GM18951 (cell line): ENCODE data around the gene SLC7A5.
"Not testable (repeated sequence)": the region's sequence is repeated elsewhere in the genome, so short reads cannot be mapped to it uniquely, and the experiment has no call there.

Experiments used
- POLR2A ChIP-seq: IDR thresholded peaks from 4 replicates; pipeline ENCODE4 v1.6.1; 2011; ENCODE audit warnings: mild to moderate bottlenecking; ENCODE audit not compliant: insufficient read length, insufficient read depth; ENCODE audit errors: extremely low read depth
- in situ Hi-C: fragments of 300-500 bp; cut with MboI; formaldehyde crosslinking; loops from one replicate; pipeline ENCODE4 v1.12.0; 2022; ENCODE audit warnings: low sequenced_read_pairs, mixed read lengths, inconsistent platforms; ENCODE audit not compliant: unreplicated experiment

SLC7A5 gene

GRCh38 chr16:87895641-87896141 is 26.4 kb upstream of the SLC7A5 start:
- in situ Hi-C loops = no loop called here

GRCh38 chr16:87894005-87894404 is 24.7 kb upstream of the SLC7A5 start:
- in situ Hi-C loops = not testable (repeated sequence)

More at GRCh38 chr16:87895641-87896141, 26.4 kb upstream of the SLC7A5 start:
- TF ChIP-seq POLR2A = no peak

GRCh38 chr16:87891764-87892163 is 22.5 kb upstream of the SLC7A5 start:
- in situ Hi-C loops = no loop called here
- TF ChIP-seq POLR2A = no peak

- in situ Hi-C loops = not testable (repeated sequence)
Measured at GRCh38 chr16:87889762-87890161, 20.5 kb upstream of the SLC7A5 start.

DNA sequence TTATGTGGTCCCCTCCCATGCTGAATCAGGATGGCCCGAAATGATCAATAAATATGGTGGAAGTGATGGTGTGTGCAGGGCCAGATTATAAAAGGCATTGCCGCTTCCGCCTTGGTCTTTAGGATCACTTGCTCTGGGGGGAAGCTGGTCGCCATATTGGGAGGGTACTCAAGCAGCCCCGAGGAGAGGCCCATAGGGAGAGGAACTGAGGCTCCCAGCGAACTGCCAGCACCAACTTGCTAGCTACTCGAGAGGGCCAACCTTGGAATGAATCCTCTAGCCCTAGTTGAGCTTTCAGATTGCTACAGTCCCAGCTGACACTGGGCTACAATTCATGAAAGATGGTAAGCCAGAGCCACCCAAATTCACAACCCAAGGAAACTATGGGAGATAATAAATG is 19.0 kb upstream of the SLC7A5 start:
- in situ Hi-C loops = not testable (repeated sequence)

DNA sequence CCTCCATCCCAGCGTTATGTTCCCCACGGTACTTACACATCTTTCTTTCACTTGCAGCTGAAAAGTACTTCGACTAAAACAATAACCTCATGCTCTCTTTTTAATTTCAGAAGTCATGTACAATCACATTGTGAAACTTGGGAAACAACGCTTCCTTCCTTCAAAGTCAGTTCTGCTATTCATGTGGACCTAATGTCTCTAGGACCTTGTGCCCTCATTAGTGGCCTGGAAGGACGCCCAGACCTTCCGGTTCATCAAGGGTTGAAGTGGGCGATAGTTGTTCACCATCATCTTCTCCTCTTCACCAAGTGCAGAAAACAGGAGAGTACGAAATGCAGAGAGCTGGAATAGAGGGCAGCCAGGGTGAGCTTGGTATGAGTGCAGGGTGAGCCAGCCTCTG is 18.6 kb upstream of the SLC7A5 start:
- in situ Hi-C loops = not testable (repeated sequence)

DNA sequence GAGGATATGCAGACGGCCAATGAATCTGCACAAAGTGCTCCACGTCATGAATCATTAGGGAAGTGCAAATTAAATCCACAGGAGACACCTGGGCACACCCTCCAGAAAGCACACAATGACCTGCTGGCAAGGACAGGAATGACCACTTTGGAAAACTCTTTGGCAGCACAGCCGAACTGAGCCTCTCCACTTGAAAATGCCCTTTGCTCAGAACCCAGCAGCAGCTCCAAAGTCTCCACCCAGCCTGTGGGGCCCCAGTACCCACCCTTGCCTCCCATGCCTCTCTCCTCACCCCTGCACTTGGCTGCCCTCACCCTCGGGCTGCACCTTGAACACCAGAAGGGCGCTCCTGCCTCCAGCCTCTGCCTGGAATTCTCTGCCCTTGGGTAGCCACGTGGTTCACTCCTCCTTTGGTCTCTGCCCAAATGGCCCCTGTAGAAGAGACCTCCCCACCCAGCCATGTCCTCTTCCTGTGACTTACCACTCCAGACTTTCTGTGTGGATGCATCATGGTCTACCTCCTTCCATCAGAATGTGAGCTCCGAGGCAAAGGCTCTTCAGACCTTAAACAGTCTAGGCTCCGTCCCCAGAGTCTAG is 16.2 kb upstream of the SLC7A5 start:
- in situ Hi-C loops = not testable (repeated sequence)

DNA sequence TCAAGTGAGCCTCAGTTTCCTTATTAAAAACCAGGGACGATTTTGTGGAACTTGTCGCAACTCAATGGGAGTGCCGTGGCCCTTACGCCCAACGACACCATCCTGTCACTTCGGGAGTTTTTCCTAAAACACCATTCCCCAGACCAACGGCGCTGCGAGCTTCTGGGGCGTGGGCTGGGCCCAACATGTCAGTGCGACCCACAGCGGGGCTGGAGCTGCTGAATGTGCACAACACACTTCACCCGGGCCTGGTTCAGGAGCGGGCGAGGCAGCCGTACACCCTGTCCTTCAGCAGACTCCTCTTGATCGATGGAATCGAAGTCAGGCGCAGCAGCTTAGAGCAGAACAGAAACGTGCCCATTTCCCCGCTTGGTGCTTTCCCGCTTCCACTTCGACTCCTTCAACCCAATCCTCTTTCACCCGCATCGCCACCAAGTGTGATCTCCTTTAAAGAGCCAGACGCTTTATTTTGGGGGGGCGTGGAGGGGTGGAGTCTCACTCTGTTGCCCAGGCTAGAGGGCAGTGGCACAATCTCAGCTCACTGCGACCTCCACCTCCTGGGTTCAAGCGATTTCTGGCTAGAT is 13.2 kb upstream of the SLC7A5 start:
- no peak for TF ChIP-seq POLR2A
- in situ Hi-C loops = no loop called here

DNA sequence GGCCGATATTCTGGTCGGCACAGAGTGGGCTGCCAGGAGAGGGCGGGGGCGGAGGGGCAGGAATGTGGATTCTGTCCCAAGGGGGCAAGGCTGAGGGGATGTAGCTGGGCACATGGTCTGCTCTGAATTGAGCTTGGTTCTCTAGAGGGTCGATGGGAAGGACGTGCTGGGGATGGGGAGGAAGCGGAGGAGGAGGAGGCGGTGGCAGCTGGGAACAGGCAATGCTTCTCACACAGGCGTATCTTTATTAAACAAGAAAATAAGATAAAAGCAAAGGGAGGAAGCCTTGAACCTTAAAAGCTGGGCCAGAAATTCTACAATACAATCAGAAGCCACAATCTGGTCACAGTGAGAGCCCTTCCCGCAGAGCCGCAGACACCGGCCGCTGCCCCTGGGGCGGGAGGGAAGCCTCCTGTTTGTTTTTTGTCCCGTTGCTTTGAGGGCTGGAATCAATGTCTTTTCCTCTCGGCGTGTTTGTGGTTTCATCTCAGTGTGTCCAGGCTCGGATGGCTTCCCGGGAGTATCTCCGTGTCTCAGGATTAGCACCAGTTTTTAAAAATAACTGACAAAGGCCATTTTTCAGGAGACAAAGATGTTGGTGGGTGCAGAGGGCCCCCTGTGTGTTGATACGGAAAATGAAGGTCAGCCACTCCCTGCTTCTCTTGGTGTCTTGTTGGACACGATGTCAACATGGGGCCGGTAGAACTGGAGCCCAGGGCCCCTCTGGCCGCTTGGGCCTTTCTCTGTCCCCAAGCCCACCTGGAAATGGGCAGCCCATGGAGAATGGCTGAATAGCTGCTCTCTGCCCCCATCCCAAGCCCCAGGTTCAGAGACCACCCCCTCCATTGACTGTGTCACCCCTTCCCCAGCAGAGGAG is 12.3 kb upstream of the SLC7A5 start:
- TF ChIP-seq POLR2A = no peak
- in situ Hi-C loops = no loop called here

- in situ Hi-C loops = no loop called here
- TF ChIP-seq POLR2A = no peak
Measured at GRCh38 chr16:87880117-87880696, 10.9 kb upstream of the SLC7A5 start.

DNA sequence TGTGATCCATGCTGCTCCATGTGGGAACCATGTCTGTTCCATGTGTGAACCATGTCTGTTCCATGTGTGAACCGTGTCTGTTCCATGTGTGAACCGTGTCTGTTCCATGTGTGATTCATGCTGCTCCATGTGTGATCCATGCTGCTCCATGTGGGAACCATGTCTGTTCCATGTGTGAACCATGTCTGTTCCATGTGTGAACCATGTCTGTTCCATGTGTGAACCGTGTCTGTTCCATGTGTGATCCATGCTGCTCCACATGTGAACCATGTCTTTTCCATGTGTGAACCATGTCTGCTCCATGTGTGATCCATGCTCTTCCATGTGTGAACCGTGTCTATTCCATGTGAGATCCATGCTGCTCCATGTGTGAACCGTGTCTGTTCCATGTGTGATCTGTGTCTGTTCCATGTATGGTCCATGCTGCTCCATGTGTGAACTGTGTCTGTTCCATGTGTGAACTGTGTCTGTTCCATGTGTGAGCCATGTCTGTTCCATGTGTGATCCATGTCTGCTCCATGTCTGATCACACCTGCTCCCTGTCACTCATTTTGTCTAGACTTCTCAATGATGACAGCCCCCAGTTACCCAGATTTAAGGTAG is 10.2 kb upstream of the SLC7A5 start:
- in situ Hi-C loops = loop anchor here (10.0 kb wide), 1 partner anchor 105 kb away; no protein-coding TSS in a partner anchor

- in situ Hi-C loops = loop anchor here (10.0 kb wide), 1 partner anchor 104 kb away; no protein-coding TSS in a partner anchor
- TF ChIP-seq POLR2A = no peak
Measured at GRCh38 chr16:87878704-87879103, 9.4 kb upstream of the SLC7A5 start.

DNA sequence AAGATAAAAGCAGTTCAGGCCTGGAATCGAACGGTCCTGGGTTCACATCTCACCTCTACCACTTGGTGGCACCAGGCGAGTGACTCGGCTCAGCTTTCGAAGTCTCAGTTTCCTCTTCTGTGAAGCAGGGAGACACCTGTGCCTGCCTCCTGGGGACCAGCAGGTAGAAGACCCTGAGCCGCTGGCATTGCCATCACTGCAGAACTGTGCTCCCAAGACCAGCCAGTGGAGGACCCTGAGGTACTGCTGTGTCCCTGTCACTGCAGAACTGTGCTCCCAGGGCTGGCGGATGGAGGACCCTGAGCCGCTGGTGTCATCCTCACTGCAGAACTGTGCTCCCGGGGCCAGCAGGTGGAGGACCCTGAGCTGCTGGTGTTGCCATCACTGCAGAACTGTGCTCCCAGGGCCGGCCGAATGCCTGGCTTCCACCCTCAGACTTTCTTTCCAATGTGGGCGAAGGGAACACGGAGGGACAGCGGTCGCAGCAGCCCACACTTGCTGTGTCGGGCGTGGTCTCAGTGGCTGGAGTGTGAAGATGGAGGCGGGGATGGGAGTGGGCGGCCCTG is 8.7 kb upstream of the SLC7A5 start:
- no peak for TF ChIP-seq POLR2A

More for the DNA sequence above, 8.7 kb upstream of the SLC7A5 start:
- in situ Hi-C loops = loop anchor here (10.0 kb wide), 1 partner anchor 103 kb away; no protein-coding TSS in a partner anchor
